Measurements from ENCODE around the gene IDH2. TPM values are rescaled to one million over a fixed set of nuclear protein-coding genes. Genes with fewer than 3 reads are reported as not detected.

IDH2 gene
- total RNA-seq, 1 donor from 2014 or later: 933 TPM

DNA sequence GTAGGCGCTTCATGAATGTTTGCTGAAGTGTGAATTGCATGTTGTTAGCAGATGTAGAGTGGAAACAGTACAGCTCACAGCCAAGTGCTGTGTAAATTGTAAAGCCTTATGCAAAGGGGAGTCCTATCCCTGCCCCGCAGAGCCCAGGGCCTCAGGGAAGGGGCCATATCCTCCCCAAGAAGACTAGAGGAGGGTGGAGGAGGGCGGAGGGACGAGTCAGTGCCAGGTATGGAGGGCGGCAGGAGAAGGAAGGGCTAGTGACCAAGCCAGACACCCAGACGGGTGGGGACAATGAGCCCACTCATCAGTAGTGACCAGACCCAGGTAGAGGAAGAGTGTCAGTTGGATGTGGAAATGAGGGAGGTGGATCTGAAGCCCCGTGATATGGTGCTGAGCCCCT, 56.0 kb downstream of the IDH2 start:
- intact Hi-C loops (cut with micrococcal nuclease): no loop called here

DNA sequence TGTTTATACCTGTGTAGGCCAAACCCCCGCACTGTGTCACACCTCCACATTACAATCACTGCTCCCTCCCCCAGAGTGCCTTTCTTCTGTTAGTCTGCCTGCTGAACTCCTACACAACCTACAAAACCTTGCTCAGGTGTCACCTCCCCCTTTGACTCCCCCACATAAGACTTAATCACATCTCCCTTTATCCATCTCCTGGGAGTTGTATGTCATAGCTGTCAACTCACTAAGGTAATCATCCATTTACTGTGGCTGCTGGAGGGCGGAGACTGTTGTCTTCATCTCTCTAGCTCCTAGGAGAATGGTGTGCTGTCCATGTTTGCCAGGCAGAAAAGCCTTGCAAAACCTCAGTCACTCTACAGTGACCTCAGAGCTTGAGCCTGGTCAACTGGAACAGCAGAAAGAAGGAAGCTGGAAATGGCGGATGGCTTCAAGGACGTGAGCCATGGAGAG, 57.3 kb downstream of the IDH2 start:
- TF ChIP-seq, protein P1, sequence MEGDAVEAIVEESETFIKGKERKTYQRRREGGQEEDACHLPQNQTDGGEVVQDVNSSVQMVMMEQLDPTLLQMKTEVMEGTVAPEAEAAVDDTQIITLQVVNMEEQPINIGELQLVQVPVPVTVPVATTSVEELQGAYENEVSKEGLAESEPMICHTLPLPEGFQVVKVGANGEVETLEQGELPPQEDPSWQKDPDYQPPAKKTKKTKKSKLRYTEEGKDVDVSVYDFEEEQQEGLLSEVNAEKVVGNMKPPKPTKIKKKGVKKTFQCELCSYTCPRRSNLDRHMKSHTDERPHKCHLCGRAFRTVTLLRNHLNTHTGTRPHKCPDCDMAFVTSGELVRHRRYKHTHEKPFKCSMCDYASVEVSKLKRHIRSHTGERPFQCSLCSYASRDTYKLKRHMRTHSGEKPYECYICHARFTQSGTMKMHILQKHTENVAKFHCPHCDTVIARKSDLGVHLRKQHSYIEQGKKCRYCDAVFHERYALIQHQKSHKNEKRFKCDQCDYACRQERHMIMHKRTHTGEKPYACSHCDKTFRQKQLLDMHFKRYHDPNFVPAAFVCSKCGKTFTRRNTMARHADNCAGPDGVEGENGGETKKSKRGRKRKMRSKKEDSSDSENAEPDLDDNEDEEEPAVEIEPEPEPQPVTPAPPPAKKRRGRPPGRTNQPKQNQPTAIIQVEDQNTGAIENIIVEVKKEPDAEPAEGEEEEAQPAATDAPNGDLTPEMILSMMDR (IDR thresholded peaks at IDR 0.05; ENCODE audit: borderline replicate concordance): no peak
- no peaks in the 10 kb centered on the region for H3K36me3 ChIP-seq
- no peaks in the 10 kb centered on the region for H3K9me3 ChIP-seq (replicated peaks)
- DNase-seq: no peak
- peaks cover 29% of the 10 kb centered on the region for H3K4me1 ChIP-seq
- H3K4me3 ChIP-seq: no peak overlapping the region
- no peak overlapping the region for H3K27ac ChIP-seq (replicated peaks)
- no peaks in the 10 kb centered on the region for H3K27me3 ChIP-seq (ENCODE audit: low read depth)
- intact Hi-C loops (cut with micrococcal nuclease): no loop called here

More for the DNA sequence above, 56.0 kb downstream of the IDH2 start:
- TF ChIP-seq, protein P1 (IDR thresholded peaks at IDR 0.05; ENCODE audit: borderline replicate concordance): no peak
- no peak for DNase-seq
- Histone ChIP-seq H3K27me3 (ENCODE audit: low read depth) (no peaks in the 10 kb centered on the region), H3K27ac (replicated peaks) (no peak overlapping the region), H3K4me1 (peaks cover 29% of the 10 kb centered on the region), H3K9me3 (replicated peaks) (no peaks in the 10 kb centered on the region), H3K4me3 (no peak overlapping the region), H3K36me3 (no peaks in the 10 kb centered on the region)

- Histone ChIP-seq H3K4me3 (no peak overlapping the region), H3K9me3 (replicated peaks) (no peaks in the 10 kb centered on the region), H3K27ac (replicated peaks) (no peak overlapping the region), H3K36me3 (no peaks in the 10 kb centered on the region), H3K27me3 (ENCODE audit: low read depth) (no peaks in the 10 kb centered on the region), H3K4me1 (peaks cover 27% of the 10 kb centered on the region)
- intact Hi-C loops (cut with micrococcal nuclease): no loop called here
- DNase-seq: no peak
- TF ChIP-seq, protein P1 (IDR thresholded peaks at IDR 0.05; ENCODE audit: borderline replicate concordance): no peak
Observed at GRCh38 chr15:90044191-90044590, 58.1 kb downstream of the IDH2 start.

DNA sequence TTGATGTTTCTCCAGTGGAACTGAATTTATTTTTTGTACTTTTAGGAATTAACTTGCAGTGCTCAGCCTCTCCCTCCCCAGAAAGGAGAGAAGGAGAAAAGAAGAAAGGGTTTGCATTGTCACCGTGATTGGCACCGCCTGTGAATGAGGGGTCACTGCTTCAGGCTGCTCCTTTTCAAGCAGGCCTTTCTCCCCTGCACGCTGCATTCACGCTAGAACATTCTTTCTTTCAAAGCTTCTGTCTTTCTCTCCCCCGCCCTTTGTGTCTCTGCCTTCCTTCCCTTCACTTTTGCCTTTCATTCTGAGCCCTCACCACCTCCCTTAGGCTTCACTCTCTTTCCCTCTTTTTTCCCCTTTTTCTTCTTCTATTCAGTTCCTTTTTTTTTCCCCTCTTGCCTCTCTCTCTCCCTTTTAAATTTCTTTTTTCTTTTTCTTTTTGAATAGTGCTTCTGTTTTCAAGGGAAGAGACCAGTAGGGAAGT, 58.7 kb downstream of the IDH2 start:
- DNase-seq: no peak
- Histone ChIP-seq H3K27me3 (ENCODE audit: low read depth) (no peaks in the 10 kb centered on the region), H3K4me1 (peaks cover 27% of the 10 kb centered on the region), H3K36me3 (no peaks in the 10 kb centered on the region), H3K27ac (replicated peaks) (no peak overlapping the region), H3K9me3 (replicated peaks) (no peaks in the 10 kb centered on the region), H3K4me3 (no peak overlapping the region)
- intact Hi-C loops (cut with micrococcal nuclease): no loop called here
- TF ChIP-seq, protein P1 (IDR thresholded peaks at IDR 0.05; ENCODE audit: borderline replicate concordance): no peak

DNA sequence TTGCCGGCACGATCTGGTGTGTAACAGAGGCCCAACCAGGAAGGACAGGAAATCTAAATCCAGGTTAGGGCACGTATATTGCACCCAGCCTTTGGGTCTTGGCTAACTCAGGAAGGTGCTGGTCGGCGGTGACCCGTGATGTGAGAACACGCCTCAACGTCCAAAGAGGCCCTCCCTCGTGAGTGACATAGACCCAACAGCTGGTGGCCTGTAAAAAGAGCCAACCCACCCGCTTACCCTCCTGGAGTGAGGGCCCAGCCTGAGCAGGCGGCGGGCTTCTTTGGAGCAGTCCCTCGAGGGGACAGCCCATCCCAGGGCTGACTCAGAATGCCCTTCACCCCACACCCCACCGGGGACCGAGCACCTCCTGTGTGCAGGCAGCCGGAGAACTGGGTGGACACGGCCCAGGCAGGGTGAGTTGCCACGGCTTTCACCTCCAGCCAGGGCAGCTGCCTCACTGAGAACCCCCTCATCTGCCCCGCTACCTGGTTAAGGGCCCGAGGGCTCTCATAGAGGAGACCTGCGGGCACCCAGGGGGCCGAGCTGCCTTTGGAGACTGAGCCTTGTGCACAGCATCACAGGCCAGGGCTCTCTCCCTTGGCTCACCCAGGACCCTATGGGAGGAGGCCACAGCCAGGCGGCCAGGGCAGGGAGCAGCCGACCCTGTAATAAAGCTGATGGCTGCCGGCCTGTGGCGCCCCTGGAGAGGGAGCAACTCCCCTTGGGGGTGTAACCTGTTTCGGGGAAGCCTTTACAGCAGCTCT, 59.3 kb downstream of the IDH2 start:
- Histone ChIP-seq H3K27ac (replicated peaks) (no peak overlapping the region), H3K4me3 (no peak overlapping the region), H3K27me3 (ENCODE audit: low read depth) (no peaks in the 10 kb centered on the region), H3K36me3 (no peaks in the 10 kb centered on the region), H3K4me1 (peaks cover 28% of the 10 kb centered on the region), H3K9me3 (replicated peaks) (no peaks in the 10 kb centered on the region)
- DNase-seq: no peak
- intact Hi-C loops (cut with micrococcal nuclease): no loop called here
- TF ChIP-seq, protein P1 (IDR thresholded peaks at IDR 0.05; ENCODE audit: borderline replicate concordance): no peak

All from left ventricle myocardium inferior (tissue), 1 donor.